ENCODE results near the gene CAVIN1.
A peak's percentile ranks its signal among the peaks of the same experiment; 100 is the strongest.
"Not testable (repeated sequence)": the region's sequence is repeated elsewhere in the genome, so short reads cannot be mapped to it uniquely, and the experiment has no call there.

CAVIN1 gene, protein sequence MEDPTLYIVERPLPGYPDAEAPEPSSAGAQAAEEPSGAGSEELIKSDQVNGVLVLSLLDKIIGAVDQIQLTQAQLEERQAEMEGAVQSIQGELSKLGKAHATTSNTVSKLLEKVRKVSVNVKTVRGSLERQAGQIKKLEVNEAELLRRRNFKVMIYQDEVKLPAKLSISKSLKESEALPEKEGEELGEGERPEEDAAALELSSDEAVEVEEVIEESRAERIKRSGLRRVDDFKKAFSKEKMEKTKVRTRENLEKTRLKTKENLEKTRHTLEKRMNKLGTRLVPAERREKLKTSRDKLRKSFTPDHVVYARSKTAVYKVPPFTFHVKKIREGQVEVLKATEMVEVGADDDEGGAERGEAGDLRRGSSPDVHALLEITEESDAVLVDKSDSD

DNA sequence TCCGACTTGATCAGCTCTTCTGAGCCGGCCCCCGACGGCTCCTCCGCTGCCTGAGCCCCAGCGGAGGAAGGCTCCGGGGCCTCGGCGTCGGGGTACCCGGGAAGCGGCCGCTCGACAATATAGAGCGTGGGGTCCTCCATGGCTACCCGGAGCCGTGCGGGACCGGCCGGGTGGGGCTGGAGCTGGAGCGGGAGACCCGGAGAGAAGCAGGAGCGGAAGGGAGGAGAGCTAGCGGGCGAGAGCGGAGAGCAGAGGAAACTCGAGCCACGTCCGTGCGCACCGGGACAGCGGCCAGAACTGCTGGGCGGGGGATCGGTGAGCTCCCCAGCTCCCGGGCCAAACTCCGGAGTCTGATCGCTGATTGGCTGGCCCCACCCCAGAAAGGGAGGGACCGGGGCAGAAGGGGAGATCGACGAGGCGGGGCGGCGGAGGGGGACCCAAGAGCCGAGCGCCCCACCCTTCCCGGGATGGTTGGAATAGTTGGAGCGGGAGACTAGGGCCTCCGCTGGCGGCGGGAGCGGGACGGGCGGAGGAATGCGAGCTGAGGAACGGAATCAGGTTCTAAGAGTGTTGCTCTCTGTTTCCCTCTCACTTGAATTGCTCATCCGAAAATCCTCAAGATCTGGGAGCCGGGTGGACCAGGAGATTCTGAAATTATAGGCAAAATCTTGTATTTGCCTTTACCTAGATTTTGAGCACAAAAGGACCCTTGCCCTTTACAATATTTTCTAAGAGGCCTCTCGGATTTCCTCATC, at the start of gene CAVIN1:
Gene CAVIN1 (minus strand): TSS at position 299 of the 755 bp plus-strand sequence. CDS start 159 bp downstream, at position 140.
- peak in 1 of 2 donors; percentile 11 for ATAC-seq

DNA sequence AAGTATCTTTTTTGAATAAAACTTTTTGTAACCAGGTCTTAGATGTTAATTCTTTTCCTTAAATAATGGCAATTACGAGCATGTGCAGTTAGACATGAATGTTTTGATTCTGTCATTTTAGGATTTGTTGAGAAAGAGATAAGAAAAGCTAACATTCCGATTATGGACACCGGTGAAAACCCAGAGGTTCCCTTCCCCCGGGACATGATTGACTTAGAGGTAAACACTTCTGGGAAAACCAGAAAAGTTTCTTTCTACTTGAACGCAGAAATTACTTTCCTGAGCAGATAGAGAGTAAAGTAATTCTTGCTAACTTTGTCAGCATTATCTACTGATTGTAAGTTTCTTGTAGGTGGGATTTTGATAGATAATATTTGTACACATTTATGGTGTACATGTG, 44.8 kb upstream of the CAVIN1 start:
- no peak for ATAC-seq

DNA sequence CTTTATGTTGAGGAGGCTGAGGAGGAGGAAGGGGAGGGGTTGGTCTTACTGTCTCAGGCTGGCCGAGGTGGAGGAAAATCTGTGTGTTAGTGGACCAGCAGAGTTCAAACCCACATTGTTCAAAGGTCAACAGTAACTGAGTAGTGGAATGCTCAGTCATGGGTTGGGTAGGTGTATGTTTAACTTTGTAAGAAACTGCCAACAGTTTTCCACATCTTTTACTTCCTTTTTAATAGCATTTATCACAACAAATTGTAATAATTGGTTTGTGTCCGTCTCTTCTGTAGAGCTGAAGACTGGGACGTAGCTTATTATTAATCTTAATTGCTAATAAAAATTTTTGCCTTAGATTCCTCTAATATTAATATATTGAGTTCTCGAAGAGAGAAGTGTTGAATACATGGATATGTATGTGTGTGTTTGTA, 40.9 kb upstream of the CAVIN1 start:
- ATAC-seq, result no peak

DNA sequence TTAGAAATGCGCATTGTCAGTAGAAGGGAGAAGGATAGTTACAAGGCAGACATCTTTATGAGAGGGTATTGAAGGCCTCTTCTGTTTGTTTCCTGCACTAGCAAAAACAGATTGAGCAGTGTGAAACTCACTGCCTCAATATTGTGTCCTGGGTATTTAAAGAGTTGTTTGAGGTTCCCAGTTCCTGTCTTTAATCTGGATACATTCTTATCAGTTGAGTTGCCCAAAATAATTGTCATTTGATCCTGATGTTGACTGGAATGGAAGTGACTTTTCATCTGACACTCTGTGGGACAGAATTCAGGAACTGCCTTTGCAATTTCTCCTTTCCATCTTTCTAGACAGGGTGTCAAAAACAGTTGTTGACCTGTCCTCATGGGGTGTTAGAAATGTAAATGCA, 37.3 kb upstream of the CAVIN1 start:
- no peak for ATAC-seq

DNA sequence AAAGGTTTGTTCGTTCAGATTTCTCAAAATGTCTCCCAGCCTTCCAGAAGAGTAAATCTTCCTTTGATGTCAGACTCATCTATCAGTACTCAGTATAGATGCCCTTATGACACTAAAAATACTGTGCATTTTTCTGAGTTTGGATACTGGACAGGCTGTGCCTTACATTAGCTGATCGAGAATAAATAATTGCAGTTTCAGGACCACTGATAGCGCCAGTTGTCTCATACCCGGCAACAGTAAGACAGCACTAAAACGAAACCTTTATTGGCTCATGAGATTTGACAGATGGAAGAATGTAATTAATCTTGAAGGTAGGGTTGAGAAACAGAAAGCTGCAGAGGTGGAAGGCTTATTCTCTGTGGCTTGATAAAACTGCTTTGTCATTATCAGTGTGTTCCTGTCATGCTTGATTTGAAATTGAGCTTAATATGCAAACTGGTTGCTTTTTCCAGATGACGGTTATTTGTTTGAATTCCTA, 36.8 kb upstream of the CAVIN1 start:
- ATAC-seq, result peak; percentile 85 to 86

DNA sequence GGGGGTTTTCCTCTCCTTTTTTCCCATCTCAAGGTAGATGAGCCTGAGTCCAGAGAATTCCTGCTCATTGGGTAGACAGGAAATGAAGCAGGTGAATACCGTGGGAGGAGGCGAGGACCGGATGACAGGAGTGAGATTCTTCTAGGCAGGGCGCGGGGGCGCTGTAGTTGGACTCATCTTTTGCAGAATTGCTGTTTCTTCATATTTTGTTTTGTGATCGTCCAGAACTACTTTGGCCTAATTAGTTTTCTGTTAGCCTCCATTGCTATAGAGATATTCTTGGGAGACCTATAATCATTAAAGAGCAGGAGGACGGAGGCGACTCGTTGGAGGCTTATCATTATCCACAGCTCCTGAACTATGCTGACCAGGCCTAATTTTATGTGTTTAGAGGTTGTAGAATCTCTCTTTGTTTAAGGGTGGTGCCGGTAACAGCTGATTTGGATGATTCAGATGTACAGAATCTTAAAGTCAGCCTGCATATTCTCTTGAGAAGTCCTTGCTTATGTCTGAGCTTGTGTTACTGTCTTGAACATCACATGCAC, 36.3 kb upstream of the CAVIN1 start:
- ATAC-seq, result peak in 1 of 2 donors; percentile 2

DNA sequence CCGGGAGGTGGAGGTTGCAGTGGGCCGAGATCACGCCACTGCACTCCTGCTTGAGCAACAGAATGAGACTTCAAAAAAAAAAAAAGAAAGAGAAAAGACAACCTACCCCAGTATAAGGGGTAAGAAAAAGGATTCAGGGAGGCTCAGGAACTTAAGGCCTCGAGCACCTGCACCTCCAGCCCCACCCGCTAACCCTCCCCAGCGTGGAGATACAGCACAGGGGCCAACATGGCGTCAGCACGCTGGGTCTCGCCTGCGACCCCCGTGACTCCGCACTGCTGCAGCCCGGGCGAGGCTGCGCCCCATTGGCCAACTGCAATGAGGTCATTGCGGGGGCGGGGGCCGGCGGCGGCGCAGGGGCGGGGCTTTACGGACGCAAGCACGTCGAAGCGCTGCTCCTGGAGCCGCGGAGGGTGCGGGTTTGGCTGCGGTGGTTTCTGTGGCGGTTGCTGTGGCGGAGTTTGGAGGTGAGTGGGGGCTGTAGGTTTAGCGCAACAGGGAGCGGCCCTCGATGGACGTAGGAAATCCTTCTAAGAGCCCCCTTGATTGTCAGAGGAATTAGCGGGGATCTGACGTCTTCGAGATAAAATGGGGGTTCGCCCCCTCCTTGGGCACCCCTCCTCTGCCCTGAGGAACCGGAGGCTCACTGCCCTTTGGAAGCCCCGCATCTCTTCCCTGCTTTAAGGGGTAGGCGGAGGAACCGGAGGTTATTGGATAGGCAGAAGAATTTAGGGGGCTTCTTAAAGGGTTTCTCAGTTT, 35.6 kb upstream of the CAVIN1 start, which contains the start of gene ATP6V0A1:
Gene ATP6V0A1 (plus strand): TSS at position 382 of the 759 bp plus-strand sequence. CDS start 2,017 bp downstream, outside the sequence.
- ATAC-seq, result peak; percentile 79 to 85

DNA sequence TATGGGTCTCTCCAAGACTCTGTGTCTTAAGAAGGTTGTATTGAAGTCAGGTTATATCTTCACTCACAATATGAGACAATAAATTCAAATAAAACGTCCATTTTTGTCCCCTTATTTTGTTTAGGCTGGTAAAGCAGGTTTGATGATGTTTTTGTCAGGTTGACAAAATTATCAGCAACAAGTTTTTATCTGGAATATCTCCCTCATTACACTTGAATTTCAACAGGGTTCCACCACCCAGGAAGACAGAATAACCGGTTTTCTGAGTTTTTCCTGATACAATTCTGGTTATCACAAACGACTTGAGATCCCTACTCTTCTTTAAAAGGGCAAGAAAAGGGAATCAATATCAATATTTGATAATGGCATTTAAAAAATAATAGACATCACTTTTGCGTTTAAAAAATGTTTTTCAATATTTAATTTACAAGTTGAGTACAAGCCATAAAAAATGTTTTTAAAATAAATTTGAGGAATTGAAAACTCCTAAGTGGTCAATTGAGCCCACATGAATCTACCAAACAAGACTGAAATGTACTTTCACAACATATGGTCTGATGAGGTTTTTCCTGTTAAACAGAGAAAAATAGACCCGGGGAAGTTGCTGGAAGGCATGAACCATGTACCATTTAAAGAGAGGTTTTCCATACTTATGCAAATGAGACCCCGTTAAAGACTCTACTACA, 34.2 kb upstream of the CAVIN1 start:
- no peak for ATAC-seq

DNA sequence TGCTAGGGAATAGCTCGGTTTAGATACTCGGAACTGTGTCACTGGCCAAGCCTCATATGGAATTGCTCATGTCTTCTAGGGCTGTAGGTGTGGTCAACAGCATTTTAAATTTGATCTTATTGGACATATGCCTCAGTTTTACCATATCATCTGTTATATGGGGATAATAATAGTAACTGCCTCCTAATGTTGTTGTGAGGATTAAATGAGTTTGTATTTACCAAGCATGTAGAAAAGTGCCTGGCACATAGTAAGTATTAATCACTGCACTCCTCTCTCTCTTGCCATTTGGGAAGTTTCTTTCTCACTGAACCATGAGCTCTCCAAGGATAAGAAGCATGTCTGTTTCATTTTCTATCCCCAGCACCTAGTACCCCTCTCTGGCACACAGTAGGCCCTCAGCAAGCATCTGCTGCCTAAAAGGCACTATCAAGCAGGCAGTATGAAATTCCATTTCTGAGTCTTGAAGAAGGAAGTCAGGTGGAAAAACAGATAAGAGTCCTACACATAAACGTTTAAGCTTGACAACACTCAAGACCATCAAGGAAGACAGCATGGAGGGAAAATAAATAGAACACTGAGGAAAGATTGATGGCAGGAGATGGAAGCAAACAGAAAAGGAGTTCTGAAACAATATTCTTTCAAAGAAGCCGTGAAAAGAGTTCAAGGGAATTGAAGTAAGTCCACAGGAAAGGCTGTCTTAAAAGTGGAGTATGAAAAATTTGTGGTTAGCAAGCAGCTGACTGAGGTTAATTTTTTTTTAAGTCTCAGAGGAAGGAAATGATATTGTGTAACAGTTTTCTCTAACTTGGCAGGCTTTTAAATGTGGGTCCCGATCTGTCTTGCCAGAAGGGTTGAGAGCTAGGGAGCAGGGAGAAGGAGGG, 33.4 kb upstream of the CAVIN1 start:
- ATAC-seq, result no peak

DNA sequence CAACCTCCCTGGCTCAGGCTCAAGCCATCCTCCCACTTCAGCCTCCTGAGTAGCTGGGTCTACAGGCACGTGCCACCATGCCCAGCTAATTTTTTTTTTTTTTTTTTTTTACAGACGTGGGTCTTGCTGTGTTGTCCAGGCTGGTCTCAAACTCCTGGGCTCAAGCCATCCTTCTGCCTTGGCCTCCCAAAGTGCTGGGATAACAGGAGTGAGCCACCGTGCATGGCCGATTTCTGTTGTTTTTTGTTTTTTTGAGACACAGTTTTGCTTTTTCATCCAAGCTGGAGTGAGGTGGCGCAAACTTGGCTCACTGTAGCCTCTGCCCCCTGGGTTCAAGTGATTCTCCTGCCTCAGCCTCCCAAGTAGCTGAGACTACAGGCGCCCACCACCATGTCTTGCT, 31.9 kb upstream of the CAVIN1 start:
- ATAC-seq, result not testable (repeated sequence)

DNA sequence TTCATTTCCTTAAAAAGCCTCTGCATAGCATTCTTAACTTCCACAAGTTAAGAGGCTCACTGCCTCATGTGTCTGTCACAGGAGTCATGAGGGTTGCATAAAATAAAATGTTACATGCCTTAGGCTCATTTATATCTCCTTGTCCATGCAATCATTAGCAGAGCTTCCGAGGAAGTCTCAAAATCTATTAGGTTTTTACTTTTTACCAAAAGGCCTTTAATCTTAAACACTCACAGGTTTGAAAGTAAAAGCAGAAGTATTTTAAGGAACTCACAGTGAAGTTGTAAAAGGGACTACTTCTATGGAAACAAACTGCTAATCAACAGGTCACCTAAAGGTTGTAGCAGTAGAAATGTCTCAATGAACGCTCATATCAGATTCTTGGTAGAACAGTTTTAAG, 30.4 kb upstream of the CAVIN1 start:
- no peak for ATAC-seq

DNA sequence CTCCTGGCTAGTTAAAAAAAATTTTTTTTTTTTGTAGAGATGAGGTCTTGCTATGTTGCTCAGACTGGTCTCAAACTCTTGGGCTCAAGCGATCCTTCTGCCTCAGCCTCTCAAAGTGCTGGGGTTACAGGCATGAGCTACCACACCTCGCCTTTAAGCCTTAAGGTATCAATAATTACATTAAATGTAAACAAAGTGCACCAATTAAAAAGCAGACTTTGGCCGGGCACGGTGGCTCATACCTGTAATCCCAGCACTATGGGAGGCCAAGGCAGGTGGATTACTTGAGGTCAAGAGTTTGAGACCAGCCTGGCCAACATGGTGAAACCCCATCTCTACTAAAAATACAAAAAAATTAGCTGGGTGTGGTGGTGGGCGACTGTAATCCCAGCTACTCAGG, 28.2 kb upstream of the CAVIN1 start:
- not testable (repeated sequence) for ATAC-seq

DNA sequence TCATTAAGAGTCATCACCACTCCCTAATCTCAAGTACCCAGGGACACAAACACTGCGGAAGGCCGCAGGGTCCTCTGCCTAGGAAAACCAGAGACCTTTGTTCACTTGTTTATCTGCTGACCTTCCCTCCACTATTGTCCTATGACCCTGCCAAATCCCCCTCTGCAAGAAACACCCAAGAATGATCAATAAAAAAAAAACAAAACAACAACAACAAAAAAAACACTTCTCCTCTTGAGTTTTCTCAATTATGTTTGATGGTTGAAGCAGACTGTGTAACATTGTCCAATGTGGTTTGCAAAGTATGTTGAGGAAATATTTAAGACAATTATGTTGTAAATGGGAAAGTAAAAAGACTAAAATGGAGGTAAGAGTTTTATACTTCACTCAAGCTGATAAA, 26.8 kb upstream of the CAVIN1 start:
- ATAC-seq, result not testable (repeated sequence)

DNA sequence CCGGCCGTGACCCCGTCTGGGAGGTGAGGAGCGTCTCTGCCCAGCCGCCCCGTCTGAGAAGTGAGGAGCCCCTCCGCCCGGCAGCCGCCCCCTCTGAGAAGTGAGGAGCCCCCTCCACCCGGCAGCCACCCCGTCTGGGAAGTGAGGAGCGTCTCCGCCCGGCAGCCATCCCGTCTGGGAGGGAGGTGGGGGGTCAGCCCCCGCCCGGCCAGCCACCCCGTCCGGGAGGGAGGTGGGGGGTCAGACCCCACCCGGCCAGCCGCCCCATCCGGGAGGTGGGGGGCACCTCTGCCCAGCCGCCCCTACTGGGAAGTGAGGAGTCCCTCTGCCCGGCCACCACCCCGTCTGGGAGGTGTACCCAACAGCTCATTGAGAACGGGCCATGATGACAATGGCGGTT, 26.1 kb upstream of the CAVIN1 start:
- ATAC-seq, result not testable (repeated sequence)

DNA sequence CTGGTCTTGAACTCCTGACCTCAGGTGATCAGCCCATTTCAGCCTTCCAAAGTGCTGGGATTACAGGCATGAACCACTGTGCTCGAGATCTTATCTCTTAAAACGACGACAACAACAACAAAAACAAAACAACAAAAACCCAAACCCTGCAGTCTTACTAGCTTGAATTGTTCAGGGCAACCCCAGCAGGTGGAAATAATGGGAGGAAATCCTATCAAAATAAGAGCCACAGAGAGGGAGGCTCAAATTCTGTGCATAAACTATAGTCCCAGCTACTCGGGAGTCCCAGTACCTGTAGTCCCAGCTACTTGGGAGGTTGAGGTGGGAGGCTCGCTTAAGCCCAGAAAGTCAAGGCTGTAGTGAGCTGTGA, 19.1 kb upstream of the CAVIN1 start:
- no peak for ATAC-seq

DNA sequence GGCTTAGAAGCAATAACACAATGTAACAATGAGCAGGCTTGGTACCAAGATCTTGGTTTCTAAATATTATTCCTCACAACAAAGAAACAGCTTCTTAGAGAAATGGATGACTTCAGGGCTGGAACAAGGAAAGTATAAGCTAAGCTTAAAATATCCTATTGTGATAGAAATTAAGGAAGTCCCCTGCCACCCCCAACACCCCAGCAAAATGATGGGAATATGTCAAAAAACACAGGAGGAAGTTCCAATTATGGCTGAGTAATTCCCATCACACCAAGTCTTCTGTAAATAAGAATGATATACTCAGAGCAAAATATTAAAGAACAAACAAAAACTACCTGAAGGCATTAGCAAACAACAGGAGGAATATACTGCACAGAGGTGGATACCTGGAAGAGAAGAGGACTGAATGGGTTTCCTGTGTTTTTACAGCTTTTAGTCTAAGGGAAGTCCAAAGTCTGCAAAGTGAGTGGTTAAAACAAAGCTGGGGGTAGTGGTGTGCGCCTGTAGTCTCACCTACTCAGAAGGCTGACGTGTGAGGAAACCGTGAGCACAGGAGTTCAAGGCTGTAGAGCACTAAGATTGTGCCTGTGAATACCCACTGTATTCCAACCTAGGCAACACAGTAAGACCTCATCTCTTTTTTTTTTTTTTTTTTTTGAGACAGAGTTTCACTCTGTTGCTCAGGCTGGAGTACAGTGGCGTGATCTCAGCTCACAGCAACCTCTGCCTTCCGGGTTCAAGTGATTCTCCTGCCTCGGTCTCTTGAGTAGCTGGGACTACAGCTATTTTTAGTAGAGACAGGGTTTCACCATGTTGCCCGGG, 18.5 kb upstream of the CAVIN1 start:
- ATAC-seq, result no peak

DNA sequence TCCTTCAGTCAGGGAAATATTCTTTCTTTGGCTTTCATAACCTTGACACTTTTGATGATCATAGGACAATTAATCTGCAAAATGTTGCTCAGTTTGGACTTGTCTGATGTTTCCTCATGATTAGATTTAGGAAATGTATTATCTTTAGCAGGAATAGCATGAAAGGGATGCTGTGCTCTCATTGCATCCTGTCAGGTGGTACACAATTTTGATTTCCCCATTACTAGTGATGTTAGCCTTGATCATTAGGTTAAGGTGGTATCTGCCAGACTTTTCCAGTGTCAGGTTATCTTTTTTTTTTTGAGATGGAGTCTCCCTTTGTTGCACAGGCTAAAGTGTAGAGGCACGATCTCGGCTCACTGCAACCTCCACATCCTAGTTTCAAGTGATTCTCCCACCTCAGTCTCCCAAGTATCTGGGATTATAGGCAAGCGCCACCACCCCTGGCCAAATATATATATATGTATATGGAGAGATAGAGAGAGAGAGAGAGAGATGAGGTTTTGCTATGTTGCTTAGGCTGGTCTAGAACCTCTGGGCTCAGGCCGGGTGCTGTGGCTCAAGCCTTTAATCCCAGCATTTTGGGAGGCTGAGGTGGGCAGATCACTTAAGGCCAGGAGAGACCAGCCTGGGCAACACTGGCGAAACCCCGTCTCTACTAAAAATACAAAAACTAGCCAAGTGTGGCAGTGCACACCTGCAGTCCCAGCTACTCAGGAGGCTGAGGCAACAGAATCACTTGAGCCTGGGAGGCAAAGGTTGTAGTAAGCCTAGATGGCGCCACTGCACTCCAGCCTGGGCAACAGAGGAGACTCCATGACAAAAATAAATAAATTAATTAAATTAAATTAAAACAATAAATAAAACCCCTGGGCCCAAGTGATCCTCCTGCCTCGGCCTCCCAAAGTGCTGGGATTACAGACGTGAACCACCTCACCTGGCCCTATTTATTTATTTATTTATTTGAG, 15.8 kb upstream of the CAVIN1 start:
- ATAC-seq, result peak in 1 of 2 donors; percentile 41

DNA sequence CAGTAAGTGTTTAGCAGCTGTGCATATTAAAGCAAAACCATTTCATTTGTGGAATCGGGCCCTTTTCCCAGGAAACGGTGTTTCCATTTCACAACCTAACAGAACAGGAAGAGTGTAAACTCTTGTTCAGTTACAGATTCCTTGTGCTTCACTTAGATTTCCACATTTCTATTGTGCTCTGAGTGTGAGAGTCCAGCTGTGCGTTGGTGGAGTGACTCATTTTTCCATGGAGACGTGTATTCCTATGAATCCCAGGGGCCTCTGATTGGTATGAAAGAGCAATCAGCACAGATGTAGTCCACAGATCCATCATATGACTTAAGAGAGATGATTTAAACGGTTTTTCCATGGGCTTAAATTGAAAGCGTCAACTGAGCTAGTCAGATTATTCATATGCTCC, 13.3 kb upstream of the CAVIN1 start:
- no peak for ATAC-seq

DNA sequence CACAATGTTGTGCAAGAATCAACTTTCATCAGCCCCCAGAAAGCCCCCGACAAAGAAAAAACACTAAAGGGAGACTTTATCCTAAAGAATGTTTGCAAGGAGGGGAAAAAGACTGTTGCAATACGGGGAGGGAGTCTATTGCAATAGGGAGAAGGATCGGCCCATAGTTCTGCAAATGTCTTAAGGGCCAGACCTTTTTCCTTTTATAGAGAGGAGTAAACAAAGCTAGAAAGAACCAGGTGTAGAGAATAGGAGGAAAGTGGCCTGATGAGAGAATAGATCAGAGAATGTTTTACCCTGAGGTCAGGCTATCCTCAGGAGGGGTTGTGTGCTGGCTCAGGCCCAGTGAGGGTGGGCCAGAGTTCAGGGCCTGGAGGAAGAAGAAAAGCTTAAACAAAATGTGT, 8.7 kb upstream of the CAVIN1 start:
- no peak for ATAC-seq
